ENCODE measurements around the gene RXFP2.

DNA sequence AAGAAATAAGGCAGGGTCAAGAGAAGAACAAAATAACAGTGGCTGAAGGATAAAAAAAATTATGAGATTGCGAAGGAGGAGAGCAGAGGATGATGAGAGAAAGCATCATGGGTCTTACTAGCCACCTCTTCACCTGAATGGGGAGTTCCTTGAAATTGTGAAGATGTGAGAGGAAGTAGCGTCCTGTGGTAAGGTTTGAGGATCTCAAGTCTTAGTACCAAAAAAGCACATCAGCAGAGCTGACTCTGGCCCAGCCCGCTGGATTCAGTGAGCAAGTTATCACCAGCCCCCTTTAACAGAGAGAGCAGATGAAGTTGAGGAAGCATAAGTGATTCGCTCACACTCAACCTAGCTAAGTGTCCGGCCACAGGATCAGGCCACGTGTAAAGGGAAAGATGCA lies 61.8 kb downstream of the RXFP2 start:
- TF ChIP-seq, protein P1, sequence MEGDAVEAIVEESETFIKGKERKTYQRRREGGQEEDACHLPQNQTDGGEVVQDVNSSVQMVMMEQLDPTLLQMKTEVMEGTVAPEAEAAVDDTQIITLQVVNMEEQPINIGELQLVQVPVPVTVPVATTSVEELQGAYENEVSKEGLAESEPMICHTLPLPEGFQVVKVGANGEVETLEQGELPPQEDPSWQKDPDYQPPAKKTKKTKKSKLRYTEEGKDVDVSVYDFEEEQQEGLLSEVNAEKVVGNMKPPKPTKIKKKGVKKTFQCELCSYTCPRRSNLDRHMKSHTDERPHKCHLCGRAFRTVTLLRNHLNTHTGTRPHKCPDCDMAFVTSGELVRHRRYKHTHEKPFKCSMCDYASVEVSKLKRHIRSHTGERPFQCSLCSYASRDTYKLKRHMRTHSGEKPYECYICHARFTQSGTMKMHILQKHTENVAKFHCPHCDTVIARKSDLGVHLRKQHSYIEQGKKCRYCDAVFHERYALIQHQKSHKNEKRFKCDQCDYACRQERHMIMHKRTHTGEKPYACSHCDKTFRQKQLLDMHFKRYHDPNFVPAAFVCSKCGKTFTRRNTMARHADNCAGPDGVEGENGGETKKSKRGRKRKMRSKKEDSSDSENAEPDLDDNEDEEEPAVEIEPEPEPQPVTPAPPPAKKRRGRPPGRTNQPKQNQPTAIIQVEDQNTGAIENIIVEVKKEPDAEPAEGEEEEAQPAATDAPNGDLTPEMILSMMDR (optimal IDR thresholded peaks at IDR 0.05 in 1 of 3, IDR thresholded peaks at IDR 0.05 in 1 of 3, conservative IDR thresholded peaks at IDR 0.05 in 1 of 3; ENCODE audit: extremely low read depth in 1 of 3, insufficient read depth in 2 of 3, low read length in 3 of 3), result no peak
- no peak for TF ChIP-seq EZH2 (IDR thresholded peaks at IDR 0.05; ENCODE audit: low read length)

All from keratinocyte (primary cell).